ENCODE results near the gene AP4M1.

AP4M1 gene

GRCh38 chr7:100069991-100070390 lies 31.5 kb upstream of the AP4M1 start:
- no peaks in the 10 kb centered on the region for H3K79me2 ChIP-seq (ENCODE audit: insufficient read depth, low read length)
- TF ChIP-seq EZH2phosphoT487 (conservative IDR thresholded peaks at IDR 0.05; ENCODE audit: low read length) (no peak), CTCF (IDR thresholded peaks at IDR 0.05; ENCODE audit: insufficient read depth, low read length, poor library complexity, severe bottlenecking) (no peak)
- H3K9ac ChIP-seq (ENCODE audit: low read length): no peak overlapping the region
- H3K9me3 ChIP-seq (ENCODE audit: insufficient read depth, low read length): peaks cover 23% of the 10 kb centered on the region
- H2AFZ ChIP-seq (ENCODE audit: low read depth, low read length, severe bottlenecking): no peak overlapping the region
- no peaks in the 10 kb centered on the region for H3K27me3 ChIP-seq (ENCODE audit: low read length)
- peaks cover 38% of the 10 kb centered on the region for H3K36me3 ChIP-seq (ENCODE audit: low read length)
- no peak overlapping the region for H3K4me3 ChIP-seq (ENCODE audit: insufficient read depth, low read length, poor library complexity, severe bottlenecking)
- H3K4me2 ChIP-seq (ENCODE audit: low read depth, low read length, poor library complexity, severe bottlenecking): no peak overlapping the region
- no peak overlapping the region for H3K27ac ChIP-seq (ENCODE audit: low read depth, low read length)
- no peaks in the 10 kb centered on the region for H4K20me1 ChIP-seq (ENCODE audit: low read depth, low read length)
- no peaks in the 10 kb centered on the region for H3K9me2 ChIP-seq (replicated peaks; ENCODE audit: insufficient read depth, low read length)
- no peaks in the 10 kb centered on the region for H3F3A ChIP-seq (ENCODE audit: insufficient read depth)

- Histone ChIP-seq H2AFZ (ENCODE audit: low read depth, low read length, severe bottlenecking) (no peak overlapping the region), H3K27me3 (ENCODE audit: low read length) (no peaks in the 10 kb centered on the region), H3K4me2 (ENCODE audit: low read depth, low read length, poor library complexity, severe bottlenecking) (no peak overlapping the region), H3K27ac (ENCODE audit: low read depth, low read length) (no peak overlapping the region), H3K79me2 (ENCODE audit: insufficient read depth, low read length) (no peaks in the 10 kb centered on the region), H3K9ac (ENCODE audit: low read length) (no peak overlapping the region), H3F3A (ENCODE audit: insufficient read depth) (no peaks in the 10 kb centered on the region), H3K9me3 (ENCODE audit: insufficient read depth, low read length) (peaks cover 23% of the 10 kb centered on the region), H3K4me3 (ENCODE audit: insufficient read depth, low read length, poor library complexity, severe bottlenecking) (no peak overlapping the region), H3K9me2 (replicated peaks; ENCODE audit: insufficient read depth, low read length) (no peaks in the 10 kb centered on the region), H4K20me1 (ENCODE audit: low read depth, low read length) (no peaks in the 10 kb centered on the region), H3K36me3 (ENCODE audit: low read length) (peaks cover 38% of the 10 kb centered on the region)
- TF ChIP-seq CTCF (IDR thresholded peaks at IDR 0.05; ENCODE audit: insufficient read depth, low read length, poor library complexity, severe bottlenecking) (no peak), EZH2phosphoT487 (conservative IDR thresholded peaks at IDR 0.05; ENCODE audit: low read length) (no peak)
Observed at GRCh38 chr7:100071018-100071723, 30.3 kb upstream of the AP4M1 start.

- Histone ChIP-seq H3K4me2 (ENCODE audit: low read depth, low read length, poor library complexity, severe bottlenecking) (no peak overlapping the region), H3K9me3 (ENCODE audit: insufficient read depth, low read length) (peaks cover 23% of the 10 kb centered on the region), H3K27me3 (ENCODE audit: low read length) (no peaks in the 10 kb centered on the region), H3K4me3 (ENCODE audit: insufficient read depth, low read length, poor library complexity, severe bottlenecking) (no peak overlapping the region), H3K9me2 (replicated peaks; ENCODE audit: insufficient read depth, low read length) (no peaks in the 10 kb centered on the region), H3K36me3 (ENCODE audit: low read length) (peaks cover 38% of the 10 kb centered on the region), H3K27ac (ENCODE audit: low read depth, low read length) (no peak overlapping the region), H3K9ac (ENCODE audit: low read length) (no peak overlapping the region), H3K79me2 (ENCODE audit: insufficient read depth, low read length) (no peaks in the 10 kb centered on the region; the same call in 1 of the 2 replicates), H4K20me1 (ENCODE audit: low read depth, low read length) (no peaks in the 10 kb centered on the region), H2AFZ (ENCODE audit: low read depth, low read length, severe bottlenecking) (no peak overlapping the region), H3F3A (ENCODE audit: insufficient read depth) (no peaks in the 10 kb centered on the region)
- TF ChIP-seq CTCF (IDR thresholded peaks at IDR 0.05; ENCODE audit: insufficient read depth, low read length, poor library complexity, severe bottlenecking) (no peak), EZH2phosphoT487 (conservative IDR thresholded peaks at IDR 0.05; ENCODE audit: low read length) (no peak)
Observed at GRCh38 chr7:100072462-100072861, 29.0 kb upstream of the AP4M1 start.

Measured in SU-DHL-6 (cell line).